Smooth muscle cell of the umbilical artery (primary cell): ENCODE data around the gene OR2F1. TPM values are rescaled to one million over a fixed set of nuclear protein-coding genes. Genes with fewer than 3 reads are reported as not detected.

ENCODE experiments used
- total RNA-seq: library from RNA; depleted of rRNA; stranded (reverse); fragments of >200 nt; gene quantifications from 2 replicates; pipeline ENCODE4 v1.2.3, GENCODE V29; 2014

The OR2F1 gene
- total RNA-seq = not detected in 2 replicates

GRCh38 chr7:143954544-143954943, at the start of gene OR2F1:
Gene OR2F1, plus strand, starts transcription at chr7:143954844. Its CDS starts 5,127 bp downstream, at chr7:143959971.

GRCh38 chr7:143934526-143935325, 19.9 kb upstream of the OR2F1 start, which contains the start of gene OR2F2:
Gene OR2F2, plus strand, starts transcription at chr7:143935233. Its CDS starts 0 bp downstream, at chr7:143935233.

GRCh38 chr7:144000020-144000419, 45.4 kb downstream of the OR2F1 start, which contains the start of gene OR6B1:
Gene OR6B1, plus strand, starts transcription at chr7:144000320. Its CDS starts 3,677 bp downstream, at chr7:144003997.

Other genes starting within 250 kb of the OR2F1 start
- gene CTAGE6, start 197.1 kb upstream of the OR2F1 start, total RNA-seq = 0.89 and 1.3 TPM in 2 replicates
- 99.5 and 103 TPM in 2 replicates for gene TCAF1, start 52.7 kb upstream of the OR2F1 start, total RNA-seq
- gene OR2F2, start 19.6 kb upstream of the OR2F1 start, total RNA-seq = not detected in 2 replicates
- gene OR6B1, start 45.5 kb downstream of the OR2F1 start, total RNA-seq = not detected in 2 replicates
- not detected in 2 replicates for gene OR2A5, start 94.1 kb downstream of the OR2F1 start, total RNA-seq
- not detected in 2 replicates for gene OR2A25, start 115.0 kb downstream of the OR2F1 start, total RNA-seq
- not detected in 2 replicates for gene OR2A12, start 131.4 kb downstream of the OR2F1 start, total RNA-seq
- not detected in 2 replicates for gene OR2A2, start 154.7 kb downstream of the OR2F1 start, total RNA-seq
- not detected in 2 replicates for gene OR2A14, start 168.3 kb downstream of the OR2F1 start, total RNA-seq
- not detected in 2 replicates for gene CTAGE4, start 228.6 kb downstream of the OR2F1 start, total RNA-seq
- gene ARHGEF35, start 241.0 kb downstream of the OR2F1 start, total RNA-seq = 0.37 and 0.59 TPM in 2 replicates